ENCODE results near the gene ITIH3.

The ITIH3 gene

DNA sequence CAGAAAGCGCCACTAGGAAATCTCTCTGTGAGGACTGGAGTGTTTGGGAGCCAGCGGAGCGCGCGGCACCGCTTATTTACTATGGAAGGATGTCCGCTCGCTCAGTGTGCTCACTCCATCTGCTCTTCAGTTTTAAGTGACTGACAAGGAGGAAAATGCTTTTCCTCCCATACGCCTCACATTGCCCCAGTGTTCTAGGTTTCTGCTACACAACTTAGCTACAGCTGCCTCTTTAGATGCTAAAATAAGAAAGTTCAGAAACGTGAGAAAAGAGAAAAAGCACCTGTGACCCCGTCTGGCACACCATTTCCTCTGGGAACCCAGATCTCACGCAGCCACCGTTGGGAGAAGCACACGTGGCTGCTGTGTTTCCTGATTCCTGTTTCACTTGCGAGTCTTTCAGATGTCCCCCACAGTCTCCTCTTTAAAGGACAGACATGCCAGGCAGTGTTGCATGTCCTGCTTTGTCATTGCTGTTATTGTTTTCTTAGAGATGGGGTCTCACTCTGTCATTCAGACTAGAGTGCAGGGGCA lies 51.9 kb downstream of the ITIH3 start:
- ATAC-seq: no peak

DNA sequence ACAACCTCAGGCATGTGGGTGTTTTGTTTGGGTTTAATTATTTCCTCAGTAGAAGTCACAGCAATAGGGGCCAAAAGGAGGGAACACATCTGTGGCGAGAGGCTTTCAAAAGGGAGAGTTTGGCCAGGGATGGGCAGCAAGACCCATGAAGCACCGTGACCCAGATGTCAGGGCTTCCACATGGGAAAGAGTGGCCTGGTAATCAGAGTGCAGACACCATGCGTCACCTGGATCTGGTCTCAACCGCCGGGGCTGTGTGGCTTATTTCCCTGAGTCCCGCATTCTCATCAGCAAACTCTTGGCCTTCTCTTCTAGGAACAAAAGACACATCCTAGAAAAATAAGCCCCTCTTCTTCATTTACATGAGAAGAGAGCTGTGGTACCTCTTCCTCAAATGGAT lies 52.6 kb downstream of the ITIH3 start:
- ATAC-seq: no peak

DNA sequence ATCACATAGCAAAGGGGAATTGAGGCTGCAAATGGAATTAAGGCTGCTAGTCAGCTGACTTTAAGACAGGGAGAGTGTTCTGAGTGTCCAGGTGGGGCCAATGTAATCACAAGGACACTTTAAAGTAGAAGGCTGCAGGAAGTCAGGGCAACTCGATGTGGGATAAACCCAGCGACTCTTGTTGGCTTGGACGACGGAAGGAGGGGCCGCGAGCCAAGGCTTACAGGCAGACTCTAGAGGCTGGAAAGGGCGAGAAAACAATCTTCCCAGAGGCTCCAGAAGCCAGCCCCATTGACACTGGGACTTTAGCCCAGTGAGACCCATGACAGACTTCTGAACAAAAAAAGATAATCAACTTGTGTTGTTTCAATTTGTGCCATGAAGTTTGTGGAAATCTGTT lies 53.1 kb downstream of the ITIH3 start:
- no peak for ATAC-seq

DNA sequence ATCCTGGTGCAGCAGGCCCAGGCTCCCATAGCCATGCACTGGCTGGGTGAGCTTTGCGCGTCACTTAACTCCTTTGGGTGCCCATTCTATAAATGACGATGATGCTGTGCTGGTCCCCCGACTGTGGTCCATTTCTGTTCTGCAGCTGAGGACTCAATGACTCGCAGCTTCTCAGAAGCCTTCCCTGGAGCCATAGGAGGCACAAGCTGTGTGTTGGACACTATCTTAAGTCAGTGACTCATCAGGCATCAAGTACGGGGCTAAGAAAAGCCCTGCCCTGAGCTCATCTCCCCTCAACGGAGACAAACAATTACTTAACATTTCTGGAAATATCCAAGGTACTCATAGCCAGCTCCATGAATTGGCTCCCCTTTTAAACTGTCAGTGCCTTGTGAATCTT lies 54.0 kb downstream of the ITIH3 start:
- ATAC-seq: no peak

DNA sequence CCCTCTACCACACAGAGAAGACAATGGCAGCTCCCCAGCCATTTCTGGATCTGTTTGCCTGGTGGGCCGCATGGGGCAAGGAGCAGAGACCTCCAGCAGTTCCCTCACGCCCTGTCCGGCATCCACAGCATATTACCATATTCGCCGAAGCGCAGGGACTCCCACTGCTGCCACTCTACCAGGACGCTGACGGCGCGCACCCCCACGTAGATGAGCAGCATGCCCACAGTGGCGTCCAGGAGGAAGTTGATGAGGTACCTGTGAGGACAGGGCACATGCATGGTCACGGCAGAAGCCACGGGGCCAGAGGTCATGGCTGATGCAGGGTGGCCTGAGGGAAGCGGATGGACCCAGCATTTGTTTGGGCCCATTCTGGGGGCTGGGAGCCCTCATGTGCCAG lies 55.1 kb downstream of the ITIH3 start:
- no peak for ATAC-seq

DNA sequence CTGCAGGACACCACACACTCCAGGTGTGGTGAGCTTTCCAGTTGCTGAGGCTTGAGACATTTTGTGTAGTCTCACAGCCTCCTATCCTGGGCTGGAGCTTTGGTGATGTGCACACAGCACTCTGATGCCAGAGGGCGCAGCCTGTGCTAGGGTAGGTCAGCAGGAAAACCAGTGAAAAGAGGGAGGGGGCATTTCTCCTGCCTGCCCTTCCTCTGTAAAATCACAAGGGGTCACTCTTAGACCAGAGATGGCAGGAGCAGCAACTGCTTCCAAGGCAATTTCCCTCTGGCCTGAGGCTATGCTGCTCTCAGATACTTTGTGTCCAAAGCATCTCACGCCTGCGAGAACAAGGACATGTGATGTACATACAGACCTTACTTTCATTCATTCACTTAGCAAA lies 56.8 kb downstream of the ITIH3 start:
- peak; percentile 49 to 61 for ATAC-seq

DNA sequence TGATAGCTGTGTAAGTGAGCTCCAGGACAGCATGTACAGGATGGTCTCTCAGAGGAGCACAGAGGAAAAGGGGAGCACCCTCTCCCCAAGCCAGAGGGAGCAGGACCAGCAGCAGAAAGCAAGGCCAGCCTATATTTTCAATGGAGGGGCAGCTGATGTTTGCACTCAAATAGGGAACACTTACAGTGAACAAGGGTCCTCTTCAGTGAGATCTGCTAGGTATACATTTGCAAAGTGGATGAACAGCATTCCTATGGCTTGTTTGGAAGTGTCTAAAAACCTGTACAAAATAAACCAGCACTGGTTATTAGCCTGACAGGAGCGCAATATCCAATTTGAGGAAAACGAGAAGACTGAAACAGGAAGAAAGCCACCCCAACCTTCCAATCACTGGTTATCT lies 57.8 kb downstream of the ITIH3 start:
- ATAC-seq: no peak

DNA sequence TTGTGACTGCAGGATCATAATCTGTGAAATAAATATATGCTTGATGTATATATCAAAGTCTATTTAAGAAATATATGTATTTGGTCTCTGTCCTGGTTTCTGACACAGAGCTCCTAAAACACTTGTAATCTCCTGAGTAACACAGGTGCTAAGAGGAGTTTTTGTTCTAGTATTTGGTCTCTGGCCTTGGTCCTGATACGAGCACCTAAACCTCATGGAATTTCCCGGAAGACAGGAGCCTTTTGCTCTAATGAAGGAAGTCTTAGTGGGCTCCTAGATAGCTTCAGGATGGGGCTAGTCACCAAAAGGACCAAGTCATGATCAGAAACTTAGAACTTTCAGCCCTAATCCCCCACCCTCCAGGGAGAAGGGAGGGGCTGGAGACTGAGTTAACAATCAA lies 59.4 kb downstream of the ITIH3 start:
- ATAC-seq: no peak

DNA sequence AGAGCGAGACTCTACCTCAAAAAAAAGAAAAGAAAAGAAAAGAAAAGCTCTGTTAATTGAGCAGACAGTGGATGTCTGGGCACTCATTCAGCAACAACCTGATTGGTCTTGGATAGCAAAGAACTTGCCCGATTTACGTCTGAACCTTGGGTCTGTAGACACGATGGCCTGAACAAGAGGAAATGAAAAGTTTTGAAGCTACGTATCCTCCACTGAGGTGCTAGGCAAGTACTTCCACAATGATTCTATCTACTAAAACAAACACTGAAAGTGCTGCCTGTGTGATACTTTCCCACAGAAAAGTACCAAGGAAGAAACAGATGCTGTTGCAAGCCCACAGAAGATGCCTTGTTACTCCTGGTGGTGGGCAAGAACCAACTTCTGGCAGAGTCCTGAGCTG lies 62.1 kb downstream of the ITIH3 start:
- no peak for ATAC-seq

DNA sequence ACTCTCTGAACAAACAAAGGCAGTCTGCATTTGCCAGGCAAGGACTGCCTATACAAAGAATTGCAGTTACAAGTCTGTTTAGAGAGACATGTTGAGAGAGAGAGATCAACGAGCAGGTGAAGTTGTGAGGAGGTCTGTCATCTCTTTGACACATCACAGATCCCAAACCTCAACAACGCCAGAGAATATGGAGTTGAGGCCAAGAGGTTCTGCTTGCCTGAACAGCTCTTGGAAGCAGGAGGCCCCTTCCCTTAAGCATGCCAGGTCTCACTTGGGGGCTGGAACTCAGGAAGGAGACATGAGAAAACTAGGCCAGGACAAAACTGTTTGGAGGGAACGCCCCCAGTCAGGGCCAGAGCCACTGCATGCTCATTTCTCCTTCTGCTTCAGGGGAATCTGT lies 62.5 kb downstream of the ITIH3 start:
- no peak for ATAC-seq

DNA sequence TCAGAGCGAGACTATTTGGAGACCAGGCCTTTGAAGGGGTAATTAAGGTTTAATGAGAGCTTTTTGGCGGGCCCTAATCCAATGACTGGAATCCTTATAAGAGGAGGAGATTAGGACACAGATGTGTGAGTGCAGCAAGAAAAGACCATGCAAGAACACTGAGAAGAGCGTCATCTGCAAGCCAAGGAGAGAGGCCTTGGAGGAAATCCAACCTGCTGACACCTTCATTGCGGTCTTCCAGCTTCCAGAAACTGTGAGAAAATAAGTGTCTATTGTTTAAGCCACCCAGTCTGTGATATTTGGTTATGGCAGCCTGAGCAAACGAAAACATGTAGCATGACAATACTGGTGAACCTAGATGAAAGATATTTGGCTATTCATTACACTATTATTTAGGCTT lies 63.3 kb downstream of the ITIH3 start:
- no peak for ATAC-seq

All from activated CD4-positive, CD25-positive, alpha-beta regulatory T cell treated with anti-CD3 and anti-CD28 coated beads, Interleukin-2, amount 50 U/mL, for 24 hours (primary cell).